Measurements from ENCODE around the gene HDDC3.
A peak's percentile ranks its signal among the peaks of the same experiment; 100 is the strongest.

Gene HDDC3

DNA sequence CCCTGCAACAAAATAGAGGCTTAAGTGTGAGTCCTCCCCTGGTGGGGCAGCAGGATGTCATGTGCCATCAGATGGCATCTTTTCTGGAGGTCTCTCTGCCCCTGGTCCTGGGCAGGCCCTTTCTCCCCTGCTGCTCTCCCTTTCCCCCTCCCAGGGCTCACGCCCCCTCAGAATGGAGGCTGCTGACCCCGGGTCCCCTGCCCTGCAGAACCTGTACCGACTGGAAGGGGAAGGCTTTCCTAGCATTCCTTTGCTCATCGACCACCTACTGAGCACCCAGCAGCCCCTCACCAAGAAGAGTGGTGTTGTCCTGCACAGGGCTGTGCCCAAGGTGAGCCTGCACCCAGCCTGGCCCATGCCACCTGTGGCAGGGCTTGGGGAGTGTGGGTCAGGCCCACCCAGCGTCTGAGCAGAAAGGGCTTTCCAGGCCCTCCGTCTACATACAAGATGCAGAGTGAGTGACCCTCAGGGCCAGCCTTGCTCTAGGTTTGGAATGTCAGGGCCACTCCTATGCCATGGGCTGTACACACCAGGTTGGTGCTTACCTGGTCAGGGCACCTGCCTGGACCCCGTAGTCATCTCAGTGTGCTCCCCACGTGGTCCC, 40.9 kb downstream of the HDDC3 start:
- DNase-seq (ENCODE audit: low spot score) = no peak

DNA sequence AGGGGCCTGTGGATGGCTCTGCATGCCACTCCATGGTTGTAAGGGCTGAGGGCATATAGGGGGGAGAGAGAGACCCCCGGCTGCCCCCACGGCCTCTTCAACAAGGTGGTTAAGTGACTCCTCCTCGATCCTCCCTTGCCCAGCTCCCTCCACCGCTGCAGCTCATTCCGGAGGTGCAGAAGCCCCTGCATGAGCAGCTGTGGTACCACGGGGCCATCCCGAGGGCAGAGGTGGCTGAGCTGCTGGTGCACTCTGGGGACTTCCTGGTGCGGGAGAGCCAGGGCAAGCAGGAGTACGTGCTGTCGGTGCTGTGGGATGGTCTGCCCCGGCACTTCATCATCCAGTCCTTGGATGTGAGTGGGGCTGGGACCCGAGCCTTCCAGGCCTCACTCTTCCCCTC, 41.5 kb downstream of the HDDC3 start:
- no peak for DNase-seq (ENCODE audit: low spot score)

DNA sequence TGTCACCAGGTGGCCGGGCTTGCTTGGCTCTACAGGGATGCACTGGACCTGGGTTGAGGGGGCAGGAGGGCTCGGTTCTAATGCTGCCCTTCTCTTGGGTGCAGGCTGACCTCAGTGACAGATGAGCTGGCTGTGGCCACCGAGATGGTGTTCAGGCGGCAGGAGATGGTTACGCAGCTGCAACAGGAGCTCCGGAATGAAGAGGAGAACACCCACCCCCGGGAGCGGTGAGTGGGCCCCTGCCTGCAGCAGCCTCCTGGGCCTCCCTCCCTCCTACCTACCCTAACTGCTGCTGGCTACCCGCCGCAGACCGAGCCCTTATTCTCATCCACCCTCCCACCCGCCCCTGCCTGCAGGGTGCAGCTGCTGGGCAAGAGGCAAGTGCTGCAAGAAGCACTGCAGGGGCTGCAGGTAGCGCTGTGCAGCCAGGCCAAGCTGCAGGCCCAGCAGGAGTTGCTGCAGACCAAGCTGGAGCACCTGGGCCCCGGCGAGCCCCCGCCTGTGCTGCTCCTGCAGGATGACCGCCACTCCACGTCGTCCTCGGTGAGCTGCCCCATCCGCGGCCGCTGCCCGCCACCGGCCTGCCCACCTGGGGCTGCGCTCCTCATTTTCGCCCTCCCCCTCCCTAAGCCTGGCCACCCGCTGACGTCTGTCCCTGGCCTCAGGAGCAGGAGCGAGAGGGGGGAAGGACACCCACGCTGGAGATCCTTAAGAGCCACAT, 42.5 kb downstream of the HDDC3 start:
- no peak for DNase-seq (ENCODE audit: low spot score)

DNA sequence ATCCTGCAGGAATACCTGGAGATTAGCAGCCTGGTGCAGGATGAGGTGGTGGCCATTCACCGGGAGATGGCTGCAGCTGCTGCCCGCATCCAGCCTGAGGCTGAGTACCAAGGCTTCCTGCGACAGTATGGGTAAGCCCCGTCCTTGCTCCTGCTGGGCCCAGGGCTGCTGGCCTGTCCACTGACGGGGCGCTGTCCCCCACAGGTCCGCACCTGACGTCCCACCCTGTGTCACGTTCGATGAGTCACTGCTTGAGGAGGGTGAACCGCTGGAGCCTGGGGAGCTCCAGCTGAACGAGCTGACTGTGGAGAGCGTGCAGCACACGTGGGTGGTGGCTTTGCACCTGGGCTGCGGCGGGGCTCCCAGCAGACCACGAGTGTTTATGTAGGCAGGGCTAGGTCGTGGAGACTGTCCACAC, 43.0 kb downstream of the HDDC3 start:
- DNase-seq (ENCODE audit: low spot score) = no peak

DNA sequence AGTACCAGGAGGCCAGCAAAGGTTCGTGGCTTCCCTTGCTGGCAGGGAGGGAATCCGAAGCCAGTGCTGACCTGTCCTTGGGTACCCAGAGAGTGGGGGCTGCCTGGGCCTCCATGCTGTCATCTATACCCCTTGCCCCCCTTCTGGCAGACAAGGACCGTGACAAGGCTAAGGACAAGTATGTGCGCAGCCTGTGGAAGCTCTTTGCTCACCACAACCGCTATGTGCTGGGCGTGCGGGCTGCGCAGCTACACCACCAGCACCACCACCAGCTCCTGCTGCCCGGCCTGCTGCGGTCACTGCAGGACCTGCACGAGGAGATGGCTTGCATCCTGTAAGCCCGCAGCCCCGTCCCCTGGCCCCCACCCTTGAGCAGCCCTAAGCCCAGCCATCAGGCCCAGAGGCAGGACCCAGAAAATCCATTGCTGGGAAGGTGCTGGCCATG, 45.3 kb downstream of the HDDC3 start:
- no peak for DNase-seq (ENCODE audit: low spot score)

DNA sequence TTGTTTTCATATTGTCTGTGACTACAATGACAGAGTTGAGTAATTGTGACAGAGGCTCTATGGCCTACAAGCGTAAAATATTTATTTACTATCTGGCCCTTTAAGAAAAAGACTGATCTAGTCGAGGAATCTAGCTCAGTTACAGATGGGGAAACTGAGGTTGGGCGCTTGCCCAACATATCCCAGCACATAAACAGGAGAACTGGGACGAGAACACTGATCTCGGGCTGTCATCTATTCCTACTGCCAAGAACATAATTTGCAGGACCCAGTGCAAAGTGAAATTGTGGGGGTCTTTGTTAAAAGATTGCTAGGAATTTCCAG, 46.1 kb downstream of the HDDC3 start:
- no peak for DNase-seq (ENCODE audit: low spot score)

DNA sequence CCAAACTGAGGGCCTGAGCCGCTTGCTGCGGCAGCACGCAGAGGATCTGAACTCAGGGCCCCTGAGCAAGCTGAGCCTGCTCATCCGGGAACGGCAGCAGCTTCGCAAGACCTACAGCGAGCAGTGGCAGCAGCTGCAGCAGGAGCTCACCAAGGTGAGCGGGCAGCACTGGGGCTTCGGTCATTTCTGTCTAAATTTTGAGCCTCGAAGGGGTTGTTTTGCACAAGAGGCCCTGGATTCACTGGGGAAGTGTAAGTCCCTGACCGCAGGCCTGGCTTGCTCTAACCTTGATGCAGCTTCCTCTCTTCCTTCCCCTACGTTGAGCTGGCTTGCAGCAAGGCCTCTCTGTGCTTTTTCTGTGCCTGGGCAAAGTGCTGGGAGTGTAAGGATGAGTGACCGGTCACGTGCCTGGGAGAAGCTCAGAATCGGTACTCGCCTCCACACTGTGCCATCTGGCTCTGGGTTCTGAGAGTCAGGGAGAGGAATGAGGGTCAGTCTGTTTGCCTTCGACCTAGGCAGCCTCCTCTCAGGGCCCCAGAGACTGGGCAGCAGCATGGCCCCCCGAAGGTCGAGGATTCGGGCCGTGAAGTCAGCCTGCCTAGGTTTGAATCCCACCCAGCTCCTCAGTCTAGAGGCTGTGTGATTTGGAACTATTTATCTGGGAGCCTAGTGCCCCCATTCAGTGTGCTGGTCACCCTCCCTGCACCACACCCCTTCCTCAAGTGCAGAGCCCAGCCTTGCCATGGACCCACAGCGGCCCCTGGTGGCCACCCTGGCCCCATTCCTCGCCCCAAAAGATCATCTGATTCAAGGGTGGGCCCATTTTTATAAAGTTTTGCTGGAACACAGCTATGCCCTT, 46.7 kb downstream of the HDDC3 start:
- peak; percentile 69 for DNase-seq (ENCODE audit: low spot score)

DNA sequence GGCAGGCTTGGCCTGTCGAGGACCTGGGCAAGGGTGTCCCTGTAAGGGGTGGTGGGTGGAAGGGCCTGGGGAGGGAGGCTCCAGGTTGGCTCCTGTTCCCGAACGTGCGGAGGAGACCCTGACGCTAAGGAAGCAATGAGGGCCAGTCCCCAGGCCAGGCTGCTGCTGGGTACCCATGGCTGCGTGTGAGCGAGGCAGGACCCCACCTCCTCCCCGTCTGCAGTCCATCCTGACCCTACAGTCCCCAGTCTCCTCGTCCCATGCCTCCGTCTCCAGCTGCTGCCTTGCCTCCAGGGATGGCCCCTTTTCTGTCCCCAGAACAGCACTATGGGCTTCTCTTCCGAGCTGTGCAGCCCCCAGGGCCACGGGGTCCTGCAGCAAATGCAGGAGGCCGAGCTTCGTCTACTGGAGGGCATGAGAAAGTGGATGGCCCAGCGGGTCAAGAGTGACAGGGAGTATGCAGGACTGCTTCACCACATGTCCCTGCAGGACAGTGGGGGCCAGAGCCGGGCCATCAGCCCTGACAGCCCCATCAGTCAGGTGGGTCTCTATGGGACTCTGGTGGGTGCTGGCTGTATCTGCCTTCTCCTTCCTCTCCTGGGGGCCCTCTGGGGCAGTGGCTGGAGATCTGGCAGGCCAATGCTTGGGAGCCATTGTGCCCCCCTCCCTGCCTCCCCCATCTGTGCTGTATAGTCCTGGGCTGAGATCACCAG, 47.5 kb downstream of the HDDC3 start:
- DNase-seq (ENCODE audit: low spot score) = no peak

DNA sequence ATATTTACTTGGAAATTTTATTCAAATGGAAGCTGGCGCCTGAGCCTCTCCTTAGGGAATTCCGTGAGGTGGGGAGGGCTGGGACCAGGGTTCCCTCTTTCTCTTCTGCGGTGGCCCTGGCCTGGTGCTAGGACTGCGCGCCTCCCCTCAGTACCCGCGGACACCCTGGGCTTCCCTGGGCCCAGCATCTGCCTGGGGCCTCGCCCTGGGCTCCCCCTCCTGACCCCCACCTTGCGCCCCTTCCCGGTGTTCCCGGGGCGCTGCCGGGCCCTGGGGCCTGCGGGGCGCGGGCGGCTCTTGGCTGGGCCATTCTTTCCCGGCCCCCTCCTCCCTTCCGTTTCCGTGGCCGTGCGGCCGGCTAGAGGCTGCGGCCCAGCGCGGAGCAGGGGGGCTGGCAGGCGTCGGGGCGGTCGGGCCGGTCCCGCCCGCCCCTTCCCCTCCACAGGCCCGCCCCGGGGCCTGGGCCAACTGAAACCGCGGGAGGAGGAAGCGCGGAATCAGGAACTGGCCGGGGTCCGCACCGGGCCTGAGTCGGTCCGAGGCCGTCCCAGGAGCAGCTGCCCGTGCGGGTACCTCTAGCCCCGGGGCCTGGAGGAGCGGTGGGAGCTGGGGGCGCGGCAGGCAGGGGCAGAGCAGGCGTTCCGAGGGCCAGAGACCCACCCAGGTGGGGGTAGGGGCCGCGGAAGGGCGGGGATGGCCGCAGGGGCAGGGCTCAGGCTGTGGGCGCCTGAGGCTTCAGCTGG, 48.2 kb downstream of the HDDC3 start, which contains the start of gene FES:
FES (plus strand) TSS at position 529 of the 743 bp plus-strand sequence. CDS start 542 bp downstream, outside the sequence.
- DNase-seq (ENCODE audit: low spot score) = no peak

DNA sequence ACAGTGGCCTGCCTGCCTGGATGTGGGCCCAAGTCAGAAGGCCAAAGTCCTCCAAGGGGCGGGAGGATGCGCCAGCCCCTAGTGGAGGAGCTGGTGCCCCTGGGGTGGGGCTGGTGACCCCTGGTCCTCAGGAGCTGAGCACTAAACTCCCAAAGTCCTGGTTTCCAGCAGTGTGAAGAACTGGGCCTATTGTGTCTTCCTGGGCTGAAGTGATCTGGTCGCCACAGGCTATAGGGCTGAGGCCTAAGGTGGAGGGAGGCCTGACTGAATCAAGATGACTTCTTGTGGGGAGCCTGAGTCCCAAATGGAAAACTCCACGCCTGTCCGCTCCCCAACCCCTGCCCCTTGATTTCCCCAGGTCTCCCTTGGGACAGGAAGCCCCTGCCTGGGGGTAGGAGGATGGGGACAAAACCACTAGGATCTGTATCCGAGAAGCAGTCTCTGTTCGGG, 48.8 kb downstream of the HDDC3 start:
- no peak for DNase-seq (ENCODE audit: low spot score)

DNA sequence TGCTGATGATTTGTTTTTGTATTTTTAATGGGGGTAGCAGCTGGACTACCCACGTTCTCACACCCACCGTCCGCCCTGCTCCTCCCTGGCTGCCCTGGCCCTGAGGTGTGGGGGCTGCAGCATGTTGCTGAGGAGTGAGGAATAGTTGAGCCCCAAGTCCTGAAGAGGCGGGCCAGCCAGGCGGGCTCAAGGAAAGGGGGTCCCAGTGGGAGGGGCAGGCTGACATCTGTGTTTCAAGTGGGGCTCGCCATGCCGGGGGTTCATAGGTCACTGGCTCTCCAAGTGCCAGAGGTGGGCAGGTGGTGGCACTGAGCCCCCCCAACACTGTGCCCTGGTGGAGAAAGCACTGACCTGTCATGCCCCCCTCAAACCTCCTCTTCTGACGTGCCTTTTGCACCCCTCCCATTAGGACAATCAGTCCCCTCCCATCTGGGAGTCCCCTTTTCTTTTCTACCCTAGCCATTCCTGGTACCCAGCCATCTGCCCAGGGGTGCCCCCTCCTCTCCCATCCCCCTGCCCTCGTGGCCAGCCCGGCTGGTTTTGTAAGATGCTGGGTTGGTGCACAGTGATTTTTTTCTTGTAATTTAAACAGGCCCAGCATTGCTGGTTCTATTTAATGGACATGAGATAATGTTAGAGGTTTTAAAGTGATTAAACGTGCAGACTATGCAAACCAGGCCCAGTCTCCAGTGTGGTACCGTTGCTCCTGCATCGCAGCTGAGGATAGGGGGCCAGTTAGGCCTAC, 49.4 kb downstream of the HDDC3 start:
- DNase-seq (ENCODE audit: low spot score) = no peak

DNA sequence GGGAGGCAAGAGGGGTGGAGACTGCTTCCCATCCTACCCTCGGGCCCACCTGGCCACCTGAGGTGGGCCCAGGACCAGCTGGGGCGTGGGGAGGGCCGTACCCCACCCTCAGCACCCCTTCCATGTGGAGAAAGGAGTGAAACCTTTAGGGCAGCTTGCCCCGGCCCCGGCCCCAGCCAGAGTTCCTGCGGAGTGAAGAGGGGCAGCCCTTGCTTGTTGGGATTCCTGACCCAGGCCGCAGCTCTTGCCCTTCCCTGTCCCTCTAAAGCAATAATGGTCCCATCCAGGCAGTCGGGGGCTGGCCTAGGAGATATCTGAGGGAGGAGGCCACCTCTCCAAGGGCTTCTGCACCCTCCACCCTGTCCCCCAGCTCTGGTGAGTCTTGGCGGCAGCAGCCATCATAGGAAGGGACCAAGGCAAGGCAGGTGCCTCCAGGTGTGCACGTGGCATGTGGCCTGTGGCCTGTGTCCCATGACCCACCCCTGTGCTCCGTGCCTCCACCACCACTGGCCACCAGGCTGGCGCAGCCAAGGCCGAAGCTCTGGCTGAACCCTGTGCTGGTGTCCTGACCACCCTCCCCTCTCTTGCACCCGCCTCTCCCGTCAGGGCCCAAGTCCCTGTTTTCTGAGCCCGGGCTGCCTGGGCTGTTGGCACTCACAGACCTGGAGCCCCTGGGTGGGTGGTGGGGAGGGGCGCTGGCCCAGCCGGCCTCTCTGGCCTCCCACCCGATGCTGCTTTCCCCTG, 50.2 kb downstream of the HDDC3 start:
- no peak for DNase-seq (ENCODE audit: low spot score)

DNA sequence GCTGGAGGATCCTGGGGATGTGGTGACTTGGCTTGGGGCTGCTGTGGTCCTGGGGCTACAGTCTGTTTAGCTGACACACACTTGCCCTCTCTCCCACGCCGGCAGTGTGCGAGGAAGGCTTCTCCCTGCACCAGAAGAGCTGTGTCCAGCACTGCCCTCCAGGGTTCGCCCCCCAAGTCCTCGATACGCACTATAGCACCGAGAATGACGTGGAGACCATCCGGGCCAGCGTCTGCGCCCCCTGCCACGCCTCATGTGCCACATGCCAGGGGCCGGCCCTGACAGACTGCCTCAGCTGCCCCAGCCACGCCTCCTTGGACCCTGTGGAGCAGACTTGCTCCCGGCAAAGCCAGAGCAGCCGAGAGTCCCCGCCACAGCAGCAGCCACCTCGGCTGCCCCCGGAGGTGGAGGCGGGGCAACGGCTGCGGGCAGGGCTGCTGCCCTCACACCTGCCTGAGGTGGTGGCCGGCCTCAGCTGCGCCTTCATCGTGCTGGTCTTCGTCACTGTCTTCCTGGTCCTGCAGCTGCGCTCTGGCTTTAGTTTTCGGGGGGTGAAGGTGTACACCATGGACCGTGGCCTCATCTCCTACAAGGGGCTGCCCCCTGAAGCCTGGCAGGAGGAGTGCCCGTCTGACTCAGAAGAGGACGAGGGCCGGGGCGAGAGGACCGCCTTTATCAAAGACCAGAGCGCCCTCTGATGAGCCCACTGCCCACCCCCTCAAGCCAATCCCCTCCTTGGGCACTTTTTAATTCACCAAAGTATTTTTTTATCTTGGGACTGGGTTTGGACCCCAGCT, 51.0 kb downstream of the HDDC3 start:
- no peak for DNase-seq (ENCODE audit: low spot score)

DNA sequence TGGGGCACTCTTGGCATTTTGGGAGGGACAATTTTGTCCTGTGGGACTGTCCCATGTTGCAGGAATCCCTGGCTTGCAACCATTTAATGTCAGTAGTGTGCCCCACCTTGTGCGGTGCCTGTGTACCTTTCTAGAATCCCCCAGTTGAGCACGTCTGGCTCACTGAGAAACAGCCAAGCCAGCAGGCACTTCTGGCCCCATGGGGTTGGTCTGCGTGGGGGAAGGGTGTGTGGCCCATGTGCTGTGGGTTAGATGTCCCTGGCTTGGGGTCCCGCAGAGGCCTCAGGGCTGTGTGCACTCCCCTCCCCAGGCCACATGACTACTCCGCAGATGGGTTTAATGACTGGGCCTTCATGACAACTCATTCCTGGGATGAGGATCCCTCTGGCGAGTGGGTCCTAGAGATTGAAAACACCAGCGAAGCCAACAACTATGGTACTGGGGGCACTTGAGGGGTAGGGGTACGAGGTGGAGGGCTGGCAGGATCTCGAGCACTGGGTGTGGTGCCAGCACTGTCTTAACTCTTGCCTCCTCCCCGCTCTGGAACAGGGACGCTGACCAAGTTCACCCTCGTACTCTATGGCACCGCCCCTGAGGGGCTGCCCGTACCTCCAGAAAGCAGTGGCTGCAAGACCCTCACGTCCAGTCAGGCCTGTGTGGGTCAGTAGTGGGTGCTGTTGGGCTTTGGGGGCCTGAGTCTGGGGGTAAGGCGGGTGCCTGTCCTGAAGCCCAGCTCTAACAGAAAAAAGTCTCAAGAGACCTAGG, 51.8 kb downstream of the HDDC3 start:
- DNase-seq (ENCODE audit: low spot score) = no peak

Measured in cerebellar cortex (tissue), 1 donor.